GM18511 (cell line): Measurements from ENCODE around the gene USP16.
"Not testable (repeated sequence)": the region's sequence is repeated elsewhere in the genome, so short reads cannot be mapped to it uniquely, and the experiment has no call there.

Source experiments
- ATAC-seq: cut with Tn5 transposase; IDR thresholded peaks from one replicate; pipeline ENCODE4 v1.9.1; 2021; ENCODE audit warnings: mild to moderate bottlenecking, moderate library complexity; ENCODE audit not compliant: unreplicated experiment

The USP16 gene

GRCh38 chr21:29024474-29025327 lies at the start of gene USP16:
TSS of gene USP16 (plus strand) at chr21:29024668. CDS start at chr21:29027914, 3,246 bp downstream.
- ATAC-seq = peak; percentile 99

- no peak for ATAC-seq
These were observed 49.1 kb upstream of the USP16 start for GRCh38 chr21:28975397-28975796.

GRCh38 chr21:28979092-28979491 lies 45.4 kb upstream of the USP16 start:
- no peak for ATAC-seq

GRCh38 chr21:28982637-28983036 lies 41.8 kb upstream of the USP16 start:
- no peak for ATAC-seq

GRCh38 chr21:28986677-28987076 lies 37.8 kb upstream of the USP16 start:
- no peak for ATAC-seq

GRCh38 chr21:28988146-28988545 lies 36.3 kb upstream of the USP16 start:
- not testable (repeated sequence) for ATAC-seq

DNA sequence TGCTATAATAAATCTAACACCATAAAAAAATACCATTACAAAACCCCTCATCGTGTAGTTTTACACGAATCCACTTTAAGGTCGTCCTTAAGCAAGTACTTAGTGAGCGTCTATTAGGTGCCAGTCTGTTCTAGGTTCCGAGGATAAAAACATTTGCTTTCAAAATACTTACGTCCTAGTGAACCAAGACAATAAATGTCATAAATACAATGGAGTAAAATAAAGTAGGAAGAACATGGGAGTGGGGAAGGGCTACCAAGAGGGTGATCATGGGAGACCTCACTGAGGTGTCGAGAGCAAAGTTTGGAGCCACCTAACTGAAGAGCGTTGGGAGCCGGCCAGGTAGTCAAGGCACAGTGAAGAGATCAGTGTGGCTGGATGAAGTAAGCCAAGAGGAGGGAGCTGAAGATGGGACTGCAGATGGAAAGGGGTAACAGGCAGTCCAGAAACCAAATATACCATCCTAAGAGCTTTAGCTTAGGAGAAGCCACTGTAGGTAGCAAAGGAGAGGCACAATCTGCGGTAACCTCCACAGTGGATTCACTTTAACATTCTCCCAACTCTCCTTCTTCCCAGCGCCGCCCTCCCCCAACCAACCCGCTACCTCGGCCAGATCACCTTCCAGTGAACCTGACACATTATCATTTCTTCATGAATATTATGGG lies 32.5 kb upstream of the USP16 start:
- ATAC-seq = peak; percentile 7

- ATAC-seq = peak; percentile 99
These were observed 31.8 kb upstream of the USP16 start, which contains the start of gene LTN1 for GRCh38 chr21:28992526-28993292. TSS of gene LTN1 (minus strand) at chr21:28992877. CDS start at chr21:28992805, 72 bp downstream.

DNA sequence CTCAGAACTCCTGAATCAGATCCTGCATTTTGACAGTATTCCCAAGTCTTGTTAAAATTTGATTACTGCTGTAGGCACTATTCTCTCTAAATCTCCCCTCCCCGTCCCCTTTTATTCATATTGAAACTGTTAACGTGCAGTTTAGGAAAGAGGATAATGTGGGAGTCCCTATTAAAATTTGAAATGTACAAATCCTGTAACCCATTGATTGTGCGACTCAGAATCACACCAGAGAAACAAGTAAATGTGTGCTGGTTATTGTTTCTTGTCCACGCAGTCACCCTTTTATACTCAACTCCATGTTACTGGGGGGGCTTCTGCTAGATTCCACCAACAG lies 31.2 kb upstream of the USP16 start:
- ATAC-seq = no peak

- peak; percentile 100 for ATAC-seq
These were observed 21.9 kb upstream of the USP16 start for GRCh38 chr21:29002442-29003144.

DNA sequence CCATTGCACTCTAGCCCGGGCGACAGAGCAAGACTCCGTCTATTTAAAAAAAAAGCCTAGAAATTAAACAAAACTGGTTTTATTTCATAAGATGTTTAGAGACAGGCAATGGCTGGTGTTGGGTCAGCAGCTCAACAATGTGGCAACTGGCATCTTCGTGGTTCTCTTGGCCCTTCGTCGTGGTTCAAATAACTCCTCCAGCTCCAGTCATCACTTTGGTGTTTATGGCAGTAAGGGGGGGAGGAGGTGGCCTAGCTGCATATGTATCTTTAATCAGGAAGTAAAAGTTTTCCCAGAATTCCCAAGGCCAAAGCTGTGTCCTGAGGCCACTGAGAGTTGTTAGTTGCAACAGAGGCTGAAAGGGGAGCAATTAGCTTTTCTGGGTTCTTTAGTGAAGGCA lies 18.8 kb upstream of the USP16 start:
- ATAC-seq = no peak

DNA sequence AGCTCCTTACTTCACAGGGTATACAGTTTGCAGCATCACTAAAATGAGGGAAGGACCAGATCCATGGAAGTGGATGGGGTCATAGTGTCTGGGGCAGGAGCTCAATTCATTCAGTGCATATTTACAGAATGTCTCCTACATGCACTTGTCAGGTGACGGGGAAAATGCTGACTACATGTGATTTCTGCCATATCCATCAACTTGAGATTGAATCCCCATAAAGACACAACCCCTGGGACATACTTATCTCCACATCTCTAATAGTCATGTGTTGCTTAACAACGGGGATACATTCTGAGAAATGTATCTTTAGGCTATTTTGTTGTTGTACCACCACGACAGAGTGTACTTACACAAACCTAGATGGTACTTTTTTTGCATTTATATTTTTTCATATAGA lies 17.3 kb upstream of the USP16 start:
- no peak for ATAC-seq

- no peak for ATAC-seq
These were observed 16.7 kb upstream of the USP16 start for GRCh38 chr21:29007810-29008209.

DNA sequence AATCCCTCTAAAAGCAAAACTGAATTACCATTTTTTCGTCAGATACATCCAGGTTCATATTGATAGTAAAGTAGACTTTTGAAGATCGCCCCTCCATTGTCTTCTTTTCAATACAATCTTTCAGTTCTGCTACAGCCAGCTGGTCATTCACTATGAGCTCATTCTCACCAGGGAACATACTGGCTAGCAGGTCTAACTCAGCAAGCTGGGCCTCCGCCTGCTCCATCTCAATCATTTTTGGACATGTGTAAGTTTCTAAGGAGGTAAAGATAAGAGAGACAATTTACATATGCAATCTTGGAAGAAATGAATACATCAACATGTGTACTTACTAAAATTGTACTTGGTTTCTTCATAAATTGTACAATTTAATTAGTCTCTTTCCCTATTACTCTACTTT lies 16.1 kb upstream of the USP16 start:
- ATAC-seq = no peak

DNA sequence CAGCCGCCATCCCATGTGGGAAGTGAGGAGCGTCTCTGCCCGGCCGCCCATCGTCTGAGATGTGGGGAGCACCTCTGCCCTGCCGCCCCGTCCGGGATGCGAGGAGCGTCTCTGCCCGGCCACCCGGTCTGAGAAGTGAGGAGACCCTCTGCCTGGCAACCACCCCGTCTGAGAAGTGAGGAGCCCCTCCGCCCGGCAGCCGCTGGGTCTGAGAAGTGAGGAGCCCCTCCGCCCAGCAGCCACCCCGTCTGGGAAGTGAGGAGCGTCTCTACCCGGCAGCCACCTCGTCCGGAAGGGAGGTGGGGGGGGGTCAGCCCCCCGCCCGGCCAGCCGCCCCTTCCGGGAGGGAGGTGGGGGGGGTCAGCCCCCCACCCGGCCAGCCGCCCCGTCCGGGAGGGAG lies 13.2 kb upstream of the USP16 start:
- not testable (repeated sequence) for ATAC-seq

GRCh38 chr21:29017639-29018237 lies 6.7 kb upstream of the USP16 start:
- ATAC-seq = no peak

DNA sequence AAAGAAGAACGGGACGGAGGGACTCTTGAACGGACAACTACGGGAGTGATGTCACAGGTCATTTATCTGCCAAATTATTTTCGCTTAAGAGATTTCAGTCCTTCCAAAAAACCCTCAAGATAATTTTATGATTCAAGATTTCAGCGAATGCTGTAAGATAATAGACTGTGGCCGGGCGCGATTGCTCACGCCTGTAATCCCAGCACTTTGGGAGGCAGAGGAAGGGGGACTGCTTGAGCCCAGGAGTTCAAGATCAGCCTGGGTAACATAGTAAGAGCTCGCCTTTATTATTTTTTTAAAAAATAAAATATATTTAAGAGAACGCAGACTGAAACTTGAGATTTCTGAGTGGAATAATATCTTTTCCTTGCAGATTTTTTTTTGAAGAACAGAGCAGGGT lies 5.9 kb upstream of the USP16 start:
- ATAC-seq = peak; percentile 26

- ATAC-seq = no peak
These were observed 2.3 kb upstream of the USP16 start for GRCh38 chr21:29022166-29022565.

DNA sequence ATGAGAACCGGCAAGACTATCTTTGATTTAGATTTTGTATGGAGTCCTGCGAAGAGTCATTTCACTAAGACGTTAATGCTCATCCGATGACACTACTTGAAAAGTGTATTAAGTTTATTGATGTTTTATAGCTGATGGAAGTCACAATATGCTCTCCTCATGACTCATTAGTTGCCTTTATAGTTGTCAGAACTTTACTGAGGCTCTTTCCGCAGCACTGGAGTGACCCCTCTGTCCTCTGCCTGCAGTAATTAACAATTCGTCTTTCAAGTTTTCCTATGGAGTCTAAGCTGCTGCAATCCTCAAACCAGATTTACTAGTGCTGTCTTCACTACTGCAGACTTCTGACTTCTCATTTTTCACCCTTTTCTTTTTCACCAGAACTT lies 853 bp downstream of the USP16 start:
- ATAC-seq = no peak

DNA sequence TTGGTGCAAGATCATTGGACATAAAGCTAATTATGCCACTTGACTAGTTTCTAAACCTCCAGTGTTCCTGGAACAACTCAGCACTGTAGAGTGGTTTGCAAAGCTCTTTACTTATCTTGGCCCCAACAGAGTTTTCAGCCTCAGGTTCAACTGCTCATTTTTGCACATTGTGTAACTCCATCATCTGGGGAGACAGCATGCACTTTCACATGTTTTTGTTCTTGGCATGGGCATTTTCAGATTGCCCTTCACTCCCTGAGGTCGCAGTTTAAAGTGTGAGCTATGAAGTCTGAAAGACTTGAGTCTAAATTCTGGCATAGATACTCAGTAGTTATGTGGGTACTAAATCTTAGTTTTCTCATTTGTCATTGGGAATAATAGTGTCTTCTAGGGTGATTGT lies 5.1 kb downstream of the USP16 start:
- no peak for ATAC-seq

DNA sequence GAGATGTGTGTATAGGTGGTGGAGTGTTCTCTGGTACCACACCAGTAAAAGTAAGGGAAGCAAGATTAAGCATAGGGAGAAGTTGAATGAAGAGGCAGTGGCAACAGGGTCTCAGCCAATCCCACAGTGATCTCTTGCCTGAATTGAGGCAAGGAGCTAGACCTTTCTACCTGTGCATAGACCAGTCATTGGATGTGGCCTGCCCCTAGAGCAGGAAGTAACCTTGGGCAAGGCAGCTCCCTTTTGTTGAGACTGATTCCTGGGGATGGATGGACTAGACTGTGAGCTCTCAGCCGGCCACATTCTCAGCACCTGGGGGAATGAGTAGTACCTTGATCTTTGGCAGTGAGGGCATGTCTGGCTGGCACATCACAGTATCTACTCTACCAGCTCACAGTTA lies 6.4 kb downstream of the USP16 start:
- ATAC-seq = no peak
